Osteocyte (in vitro differentiated cells): ENCODE results near the gene TBC1D22B. TPM values are rescaled to one million over a fixed set of nuclear protein-coding genes. Genes with fewer than 3 reads are reported as not detected.

Experiments
- DNase-seq: peaks from one replicate; pipeline ENCODE4 v3.0.0; 2021; ENCODE audit warnings: mixed read lengths; ENCODE audit not compliant: unreplicated experiment; ENCODE audit errors: extremely low spot score
- H3K27ac Mint-ChIP-seq: one replicate; pipeline ENCODE4 v1.8.0; 2021; ENCODE audit warnings: mild to moderate bottlenecking, mixed read lengths; ENCODE audit not compliant: unreplicated experiment
- H3K27me3 Mint-ChIP-seq: one replicate; pipeline ENCODE4 v1.8.0; 2021; ENCODE audit warnings: mixed read lengths; ENCODE audit not compliant: unreplicated experiment
- H3K36me3 Mint-ChIP-seq: one replicate; pipeline ENCODE4 v1.8.0; 2021; ENCODE audit warnings: mixed read lengths; ENCODE audit not compliant: unreplicated experiment
- H3K4me1 Mint-ChIP-seq: one replicate; pipeline ENCODE4 v1.8.0; 2021; ENCODE audit warnings: mixed read lengths; ENCODE audit not compliant: unreplicated experiment
- H3K4me3 Mint-ChIP-seq: one replicate; pipeline ENCODE4 v1.8.0; 2021; ENCODE audit warnings: mild to moderate bottlenecking, moderate library complexity, mixed read lengths; ENCODE audit not compliant: unreplicated experiment
- H3K9me3 Mint-ChIP-seq: one replicate; pipeline ENCODE4 v1.8.0; 2021; ENCODE audit warnings: mixed read lengths; ENCODE audit not compliant: unreplicated experiment
- total RNA-seq: library from RNA; stranded (reverse); gene quantifications from 2 replicates; pipeline ENCODE4 v1.2.1, GENCODE V29; 2021
- TF ChIP-seq, protein P1 (sequence below): fragments of 200-600 bp; sonication (generic); IDR thresholded peaks from 2 replicates; pipeline ENCODE4 v1.5.0; 2021; ENCODE audit warnings: antibody characterized with exemption, mild to moderate bottlenecking, moderate library complexity

TBC1D22B gene
- total RNA-seq, 1 donor from 2014 or later = 13.8 TPM

DNA sequence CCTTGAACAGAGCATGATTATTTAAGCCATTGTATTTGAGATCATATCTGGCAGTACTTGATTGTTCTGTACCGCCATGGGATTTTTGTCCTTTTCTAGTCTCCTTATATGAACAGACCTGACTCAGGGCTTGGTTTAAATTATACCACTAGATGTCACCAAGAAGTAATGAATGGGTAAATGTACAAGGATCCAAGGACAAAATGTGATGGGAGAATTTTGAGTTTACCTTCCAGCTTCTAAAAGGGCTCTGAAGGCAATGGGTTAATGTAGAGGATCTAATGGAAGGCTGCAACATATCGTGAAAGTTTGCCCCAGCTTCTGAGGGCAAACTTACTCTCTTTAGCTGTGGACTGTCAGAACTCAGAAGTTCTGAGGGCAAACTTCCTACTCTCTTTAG lies 108.2 kb downstream of the TBC1D22B start:
- H3K27ac Mint-ChIP-seq = no peak overlapping the region
- TF ChIP-seq, protein P1, sequence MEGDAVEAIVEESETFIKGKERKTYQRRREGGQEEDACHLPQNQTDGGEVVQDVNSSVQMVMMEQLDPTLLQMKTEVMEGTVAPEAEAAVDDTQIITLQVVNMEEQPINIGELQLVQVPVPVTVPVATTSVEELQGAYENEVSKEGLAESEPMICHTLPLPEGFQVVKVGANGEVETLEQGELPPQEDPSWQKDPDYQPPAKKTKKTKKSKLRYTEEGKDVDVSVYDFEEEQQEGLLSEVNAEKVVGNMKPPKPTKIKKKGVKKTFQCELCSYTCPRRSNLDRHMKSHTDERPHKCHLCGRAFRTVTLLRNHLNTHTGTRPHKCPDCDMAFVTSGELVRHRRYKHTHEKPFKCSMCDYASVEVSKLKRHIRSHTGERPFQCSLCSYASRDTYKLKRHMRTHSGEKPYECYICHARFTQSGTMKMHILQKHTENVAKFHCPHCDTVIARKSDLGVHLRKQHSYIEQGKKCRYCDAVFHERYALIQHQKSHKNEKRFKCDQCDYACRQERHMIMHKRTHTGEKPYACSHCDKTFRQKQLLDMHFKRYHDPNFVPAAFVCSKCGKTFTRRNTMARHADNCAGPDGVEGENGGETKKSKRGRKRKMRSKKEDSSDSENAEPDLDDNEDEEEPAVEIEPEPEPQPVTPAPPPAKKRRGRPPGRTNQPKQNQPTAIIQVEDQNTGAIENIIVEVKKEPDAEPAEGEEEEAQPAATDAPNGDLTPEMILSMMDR = peak; percentile 51

DNA sequence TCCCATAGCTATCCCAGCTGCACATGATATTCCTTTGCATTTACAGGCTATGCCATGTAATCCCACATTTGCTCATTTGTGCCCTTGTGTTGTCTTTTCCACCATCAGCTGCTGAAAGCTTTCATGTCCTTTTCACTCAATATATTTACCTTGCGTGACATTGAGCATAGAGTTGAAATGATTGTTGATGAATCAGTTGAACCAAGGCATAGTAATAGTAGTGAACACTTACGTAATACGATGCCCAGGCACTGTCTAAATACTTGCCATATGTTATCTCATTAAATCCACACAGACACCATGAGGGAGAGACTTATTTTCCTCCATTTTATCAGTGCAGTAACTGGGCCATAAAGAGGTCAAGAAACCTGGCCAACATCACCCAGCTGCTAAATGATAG lies 109.3 kb downstream of the TBC1D22B start:
- no peak for DNase-seq
- Mint-ChIP-seq H3K9me3 (no peaks in the 10 kb centered on the region), H3K4me1 (peaks cover 28% of the 10 kb centered on the region), H3K27me3 (no peaks in the 10 kb centered on the region), H3K27ac (no peak overlapping the region), H3K36me3 (peaks cover 18% of the 10 kb centered on the region), H3K4me3 (no peak overlapping the region)
- TF ChIP-seq, protein P1 = no peak

More for the DNA sequence above, 108.2 kb downstream of the TBC1D22B start:
- peaks cover 19% of the 10 kb centered on the region for H3K4me1 Mint-ChIP-seq
- H3K9me3 Mint-ChIP-seq = no peaks in the 10 kb centered on the region
- no peak for DNase-seq
- no peak overlapping the region for H3K4me3 Mint-ChIP-seq
- no peaks in the 10 kb centered on the region for H3K27me3 Mint-ChIP-seq
- peaks cover 21% of the 10 kb centered on the region for H3K36me3 Mint-ChIP-seq

DNA sequence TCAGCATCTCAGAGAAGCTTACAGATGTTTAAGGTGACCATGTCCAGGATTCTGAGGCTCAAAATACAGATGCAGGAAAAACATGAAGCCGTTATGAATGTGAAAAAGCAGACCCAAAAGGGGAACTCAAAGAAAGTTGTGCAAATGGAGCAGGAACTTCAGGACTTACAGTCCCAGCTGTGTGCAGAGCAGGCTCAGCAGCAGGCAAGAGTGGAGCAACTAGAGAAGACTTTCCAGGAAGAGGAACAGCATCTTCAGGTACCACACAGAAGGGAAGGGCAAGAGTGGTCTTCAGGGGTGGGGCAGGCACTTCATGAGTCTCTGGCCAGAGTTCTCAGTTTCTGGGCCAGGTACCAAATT lies 111.4 kb downstream of the TBC1D22B start:
- Mint-ChIP-seq H3K4me1 (peaks cover 44% of the 10 kb centered on the region), H3K27ac (peak overlapping the region; percentile 58), H3K4me3 (no peak overlapping the region), H3K27me3 (no peaks in the 10 kb centered on the region), H3K9me3 (no peaks in the 10 kb centered on the region), H3K36me3 (peaks cover 16% of the 10 kb centered on the region)
- DNase-seq = no peak
- TF ChIP-seq, protein P1 = no peak

DNA sequence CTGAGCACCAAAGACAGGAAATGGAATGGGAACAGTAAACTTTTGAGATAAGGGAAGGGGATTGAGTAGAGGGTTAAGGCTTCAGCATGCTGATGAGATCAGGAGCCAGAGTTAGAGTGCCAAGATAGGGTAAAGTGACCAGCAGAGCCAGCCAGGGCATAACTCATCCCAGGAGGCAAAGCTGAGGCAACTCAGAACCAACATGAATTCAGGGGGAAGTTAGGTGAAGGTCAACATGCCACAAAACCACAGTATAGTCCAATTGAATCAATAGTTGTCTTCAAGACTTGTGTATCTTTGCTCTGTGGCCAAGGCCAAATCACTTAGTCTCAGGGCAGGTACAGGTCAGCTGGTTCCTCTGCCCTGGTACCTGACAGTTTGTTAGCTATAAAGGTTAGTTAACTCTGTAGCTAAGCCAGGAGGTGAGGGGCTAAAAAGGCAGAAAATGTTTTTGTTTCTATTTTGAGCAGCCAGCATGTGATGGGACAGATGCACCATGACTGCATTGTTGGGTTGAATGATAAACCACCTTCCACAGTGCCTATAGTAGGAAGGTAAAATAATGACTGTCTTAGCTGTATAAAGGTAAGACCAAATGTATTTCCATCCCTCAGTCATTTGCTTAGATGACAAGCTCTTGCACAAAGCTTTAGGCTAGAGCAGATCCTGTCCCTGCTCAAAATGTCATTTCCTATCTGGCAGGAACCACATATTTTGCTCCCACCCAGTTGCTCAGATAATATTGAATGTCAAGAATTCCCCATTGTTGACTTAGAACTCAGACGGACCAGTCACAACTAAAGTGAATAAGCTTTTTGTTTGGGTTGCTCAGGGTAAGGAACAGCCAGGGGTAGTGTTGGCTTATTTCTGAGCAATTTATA lies 112.0 kb downstream of the TBC1D22B start:
- peak overlapping the region; percentile 58 for H3K27ac Mint-ChIP-seq

More for the DNA sequence above, 112.0 kb downstream of the TBC1D22B start:
- Mint-ChIP-seq H3K27me3 (no peaks in the 10 kb centered on the region), H3K36me3 (peaks cover 16% of the 10 kb centered on the region), H3K4me1 (peaks cover 48% of the 10 kb centered on the region), H3K9me3 (no peaks in the 10 kb centered on the region), H3K4me3 (no peak overlapping the region)
- TF ChIP-seq, protein P1 = no peak
- no peak for DNase-seq
